ENCODE results near the gene GBP3. TPM values are rescaled to one million over a fixed set of nuclear protein-coding genes. Genes with fewer than 3 reads are reported as not detected.

The GBP3 gene
- total RNA-seq, 4 donors from 2014 or later, result 11.9 to 21.1 (median 16.1) TPM

DNA sequence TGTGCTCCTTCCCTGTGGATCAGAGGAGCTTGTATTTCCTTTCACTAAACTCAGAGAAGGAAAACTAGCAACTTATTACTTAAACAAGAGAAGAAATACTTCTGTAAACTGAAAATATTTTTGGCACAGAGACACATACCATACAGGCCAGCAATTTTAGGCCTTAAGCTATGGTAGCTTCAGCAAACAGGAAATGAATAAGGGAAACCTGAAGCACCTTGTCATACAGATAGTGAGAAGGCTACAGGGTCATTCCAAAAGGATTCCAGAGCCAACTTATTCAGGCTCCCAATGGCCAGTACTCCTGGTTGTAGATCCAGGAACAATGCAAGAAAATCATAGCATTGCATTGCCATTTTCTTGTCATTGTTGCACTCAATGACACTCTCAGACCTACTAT lies 21.2 kb downstream of the GBP3 start:
- intact Hi-C loops (cut with DNase I), result no loop called here
- H3K27ac ChIP-seq (replicated peaks in 1 of 4), result no peak overlapping the region

DNA sequence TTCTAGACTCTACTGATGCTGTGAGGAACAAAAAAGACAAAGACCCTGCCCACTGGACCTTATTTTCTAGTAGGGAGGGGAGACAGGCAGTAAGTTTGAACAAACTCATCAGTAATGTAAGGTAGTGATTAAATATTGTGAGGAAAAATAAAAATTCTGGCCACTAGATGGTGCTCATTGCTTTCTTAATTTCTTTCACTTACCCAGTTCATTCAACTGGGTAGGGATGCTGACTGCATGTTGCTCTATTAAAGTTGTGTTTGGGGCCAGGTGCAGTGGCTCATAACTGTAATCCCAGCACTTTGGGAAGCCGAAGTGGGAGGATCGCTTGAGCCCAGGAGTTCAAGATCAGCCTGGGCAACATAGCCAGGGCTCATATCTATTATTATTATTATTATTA lies 23.9 kb downstream of the GBP3 start:
- intact Hi-C loops (cut with DNase I), result loop anchor here (2.0 kb wide), 2 partner anchors 360 to 456 kb away; no protein-coding TSS in a partner anchor
- H3K36me3 ChIP-seq, result no peaks in the 10 kb centered on the region
- H3K9me3 ChIP-seq, result no peaks in the 10 kb centered on the region
- no peak overlapping the region for H3K27ac ChIP-seq (replicated peaks in 1 of 4)
- no peaks in the 10 kb centered on the region for H3K27me3 ChIP-seq
- H3K4me1 ChIP-seq, result peaks cover 0 to 10% (median 7%) of the 10 kb centered on the region in 4 donors
- TF ChIP-seq EP300 (IDR thresholded peaks at IDR 0.05), result no peak
- TF ChIP-seq, protein P1, sequence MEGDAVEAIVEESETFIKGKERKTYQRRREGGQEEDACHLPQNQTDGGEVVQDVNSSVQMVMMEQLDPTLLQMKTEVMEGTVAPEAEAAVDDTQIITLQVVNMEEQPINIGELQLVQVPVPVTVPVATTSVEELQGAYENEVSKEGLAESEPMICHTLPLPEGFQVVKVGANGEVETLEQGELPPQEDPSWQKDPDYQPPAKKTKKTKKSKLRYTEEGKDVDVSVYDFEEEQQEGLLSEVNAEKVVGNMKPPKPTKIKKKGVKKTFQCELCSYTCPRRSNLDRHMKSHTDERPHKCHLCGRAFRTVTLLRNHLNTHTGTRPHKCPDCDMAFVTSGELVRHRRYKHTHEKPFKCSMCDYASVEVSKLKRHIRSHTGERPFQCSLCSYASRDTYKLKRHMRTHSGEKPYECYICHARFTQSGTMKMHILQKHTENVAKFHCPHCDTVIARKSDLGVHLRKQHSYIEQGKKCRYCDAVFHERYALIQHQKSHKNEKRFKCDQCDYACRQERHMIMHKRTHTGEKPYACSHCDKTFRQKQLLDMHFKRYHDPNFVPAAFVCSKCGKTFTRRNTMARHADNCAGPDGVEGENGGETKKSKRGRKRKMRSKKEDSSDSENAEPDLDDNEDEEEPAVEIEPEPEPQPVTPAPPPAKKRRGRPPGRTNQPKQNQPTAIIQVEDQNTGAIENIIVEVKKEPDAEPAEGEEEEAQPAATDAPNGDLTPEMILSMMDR (IDR thresholded peaks at IDR 0.05), result peak; percentile 54 to 64 (median 56)
- TF ChIP-seq POLR2AphosphoS5 (IDR thresholded peaks at IDR 0.05), result no peak
- H3K4me3 ChIP-seq, result no peak overlapping the region
- WGBS, result 3% methylated on average over 2 of the region's 2 CpGs
- DNase-seq (ENCODE audit: extremely low spot score), result no peak

More for the DNA sequence above, 21.2 kb downstream of the GBP3 start:
- H3K36me3 ChIP-seq, result peaks cover 0 to 16% (median 6%) of the 10 kb centered on the region in 4 donors
- no peak for DNase-seq (ENCODE audit: extremely low spot score)
- H3K4me1 ChIP-seq, result peaks cover 0 to 18% (median 9%) of the 10 kb centered on the region in 4 donors
- H3K9me3 ChIP-seq, result no peaks in the 10 kb centered on the region
- no peaks in the 10 kb centered on the region for H3K27me3 ChIP-seq
- TF ChIP-seq, protein P1 (IDR thresholded peaks at IDR 0.05), result no peak
- TF ChIP-seq EP300 (IDR thresholded peaks at IDR 0.05) (no peak), POLR2AphosphoS5 (IDR thresholded peaks at IDR 0.05) (no peak), POLR2A (IDR thresholded peaks at IDR 0.05; ENCODE audit: low read depth) (no peak)
- no peak overlapping the region for H3K4me3 ChIP-seq

DNA sequence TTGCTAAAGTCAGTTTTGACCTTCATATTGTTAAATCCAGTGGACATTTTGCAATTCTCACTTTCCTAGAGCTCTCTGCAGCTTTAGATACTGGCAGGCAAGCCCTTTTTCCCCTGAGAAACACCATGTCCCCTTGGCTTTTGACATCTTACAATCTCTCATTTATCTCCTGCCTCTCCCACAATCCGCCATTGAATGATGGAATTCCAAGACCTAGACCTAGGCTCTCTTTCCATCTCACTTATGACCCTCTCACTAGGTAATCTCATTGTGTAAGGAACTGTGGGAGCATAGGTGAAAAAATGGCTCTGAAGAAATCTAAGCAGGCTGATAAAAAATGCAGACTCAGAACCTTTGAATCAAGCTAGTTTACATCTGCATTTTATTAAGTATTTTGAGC lies 32.2 kb downstream of the GBP3 start:
- WGBS, result 96% methylated on average over 1 of the region's 1 CpG
- DNase-seq (ENCODE audit: extremely low spot score), result no peak
- Histone ChIP-seq H3K36me3 (peaks cover 0 to 19% (median 7%) of the 10 kb centered on the region in 4 donors), H3K9me3 (no peaks in the 10 kb centered on the region), H3K27ac (replicated peaks in 1 of 4) (no peak overlapping the region), H3K4me3 (no peak overlapping the region), H3K27me3 (no peaks in the 10 kb centered on the region), H3K4me1 (peaks cover 15 to 50% (median 45%) of the 10 kb centered on the region in 4 donors)
- TF ChIP-seq POLR2A (IDR thresholded peaks at IDR 0.05; ENCODE audit: low read depth) (no peak), EP300 (IDR thresholded peaks at IDR 0.05) (no peak), POLR2AphosphoS5 (IDR thresholded peaks at IDR 0.05) (no peak)
- TF ChIP-seq, protein P1 (IDR thresholded peaks at IDR 0.05), result no peak
- intact Hi-C loops (cut with DNase I), result no loop called here

DNA sequence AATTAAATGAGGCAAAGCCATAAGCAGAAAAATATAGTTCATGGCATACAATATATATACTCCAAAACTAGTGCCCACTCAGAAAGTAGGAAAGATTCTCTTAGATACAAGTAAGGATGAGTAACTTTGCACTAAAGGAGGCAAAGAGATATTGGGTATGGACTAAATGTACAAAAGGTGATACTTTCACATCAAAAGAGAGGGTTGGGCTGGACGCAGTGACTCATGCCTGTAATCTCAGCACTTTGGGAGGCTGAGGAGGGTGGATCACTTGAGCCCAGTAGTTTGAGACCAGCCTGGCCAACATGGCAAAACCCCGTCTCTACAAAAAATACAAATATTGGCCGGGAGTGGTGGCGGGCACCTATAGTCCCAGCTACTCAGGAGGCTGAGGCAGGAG lies 37.0 kb downstream of the GBP3 start:
- no peak overlapping the region for H3K4me3 ChIP-seq
- WGBS, result 95% methylated on average over 4 of the region's 4 CpGs
- H3K27ac ChIP-seq (replicated peaks in 1 of 4), result peak overlapping the region; percentile 35 to 63 (median 52)
- H3K27me3 ChIP-seq, result no peaks in the 10 kb centered on the region
- H3K9me3 ChIP-seq, result no peaks in the 10 kb centered on the region
- intact Hi-C loops (cut with DNase I), result no loop called here
- DNase-seq (ENCODE audit: extremely low spot score), result no peak
- peaks cover 0 to 34% (median 17%) of the 10 kb centered on the region in 4 donors for H3K36me3 ChIP-seq
- peaks cover 24 to 62% (median 58%) of the 10 kb centered on the region in 4 donors for H3K4me1 ChIP-seq
- TF ChIP-seq EP300 (IDR thresholded peaks at IDR 0.05) (no peak), POLR2A (IDR thresholded peaks at IDR 0.05; ENCODE audit: low read depth) (no peak), POLR2AphosphoS5 (IDR thresholded peaks at IDR 0.05) (no peak)
- TF ChIP-seq, protein P1 (IDR thresholded peaks at IDR 0.05), result no peak

DNA sequence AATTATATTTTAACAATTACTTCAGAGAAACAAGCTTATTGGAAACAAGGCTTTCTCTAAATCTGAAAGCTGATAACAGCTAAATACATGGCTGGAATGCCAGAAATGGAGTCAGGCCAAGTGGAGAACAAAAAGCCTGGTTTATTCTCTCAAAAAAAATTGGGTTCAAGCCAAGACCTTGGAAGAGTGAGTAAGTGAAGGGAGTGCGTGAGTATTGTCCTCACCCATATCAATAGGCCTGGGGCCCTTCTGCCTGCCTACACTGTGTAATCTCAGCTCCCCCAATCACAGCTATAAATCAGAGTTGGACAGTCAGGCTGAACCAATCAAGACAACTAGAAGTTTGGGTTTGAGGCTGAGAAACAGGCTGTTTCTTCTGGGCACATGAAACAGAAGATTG lies 37.6 kb downstream of the GBP3 start:
- Histone ChIP-seq H3K36me3 (peaks cover 0 to 34% (median 17%) of the 10 kb centered on the region in 4 donors), H3K9me3 (no peaks in the 10 kb centered on the region), H3K4me3 (no peak overlapping the region), H3K27ac (replicated peaks in 1 of 4) (peak overlapping the region; percentile 35 to 63 (median 52)), H3K4me1 (peaks cover 19 to 63% (median 58%) of the 10 kb centered on the region in 4 donors), H3K27me3 (no peaks in the 10 kb centered on the region)
- intact Hi-C loops (cut with DNase I), result no loop called here
- DNase-seq (ENCODE audit: extremely low spot score), result no peak
- TF ChIP-seq POLR2AphosphoS5 (IDR thresholded peaks at IDR 0.05) (no peak), EP300 (IDR thresholded peaks at IDR 0.05) (no peak), POLR2A (IDR thresholded peaks at IDR 0.05; ENCODE audit: low read depth) (no peak)
- TF ChIP-seq, protein P1 (IDR thresholded peaks at IDR 0.05), result no peak
- 28% methylated on average over 1 of the region's 1 CpG for WGBS
